ENCODE measurements around the gene GPATCH8. TPM values are rescaled to one million over a fixed set of nuclear protein-coding genes. Genes with fewer than 3 reads are reported as not detected.

GPATCH8 gene
- total RNA-seq, 1 experiment from 2014 or later = 51.5 TPM

- Histone ChIP-seq H3K9ac (ENCODE audit: extremely low read depth, insufficient read length, low read length) (no peak overlapping the region), H4K20me1 (ENCODE audit: control insufficient read depth, insufficient read depth, insufficient read length) (no peaks in the 10 kb centered on the region), H2BK20ac (ENCODE audit: low read depth, low read length, poor library complexity, severe bottlenecking) (no peak overlapping the region), H3K4me1 (ENCODE audit: insufficient read depth, low read length) (no peaks in the 10 kb centered on the region; the same call in 1 of the 2 replicates), H3K14ac (ENCODE audit: insufficient read depth, low read length) (no peak overlapping the region), H3K27ac (ENCODE audit: insufficient read length, low read depth, low read length) (no peak overlapping the region), H4K8ac (replicated peaks; ENCODE audit: insufficient read length, low read depth, low read length) (no peak overlapping the region), H3K27me3 (ENCODE audit: insufficient read depth, low read length) (peaks cover 14% of the 10 kb centered on the region; the same call in 1 of the 2 replicates), H2BK15ac (ENCODE audit: low read depth, low read length) (no peak overlapping the region), H3K79me1 (ENCODE audit: insufficient read depth, low read depth, low read length, poor library complexity, severe bottlenecking) (no peaks in the 10 kb centered on the region), H4K5ac (ENCODE audit: insufficient read length, low read depth, low read length) (no peak overlapping the region), H2BK5ac (ENCODE audit: insufficient read length, low read length) (no peak overlapping the region), H3K9me3 (ENCODE audit: control insufficient read depth, low read depth, low read length) (no peaks in the 10 kb centered on the region), H2BK12ac (ENCODE audit: insufficient read length, low read depth, low read length) (no peak overlapping the region), H3T11ph (ENCODE audit: low read length) (no peak overlapping the region), H4K91ac (ENCODE audit: insufficient read length, low read depth, low read length) (no peak overlapping the region), H2BK120ac (ENCODE audit: low read depth, low read length, poor library complexity, severe bottlenecking) (no peak overlapping the region), H2AFZ (ENCODE audit: low read length) (no peak overlapping the region), H3K56ac (ENCODE audit: insufficient read length, low read depth, low read length) (no peak overlapping the region), H3K4me2 (ENCODE audit: insufficient read depth, insufficient read length, low read length) (no peak overlapping the region), H3K79me2 (ENCODE audit: insufficient read depth, low read length) (no peaks in the 10 kb centered on the region), H3K4ac (ENCODE audit: low read depth, low read length) (no peak overlapping the region), H3K18ac (ENCODE audit: insufficient read length, low read depth, low read length) (no peak overlapping the region), H2AK5ac (ENCODE audit: insufficient read length, low read length) (no peak overlapping the region), H3K23ac (ENCODE audit: insufficient read length, low read depth, low read length) (no peak overlapping the region), H3K23me2 (ENCODE audit: insufficient read length, low read depth, low read length, poor library complexity, severe bottlenecking) (peaks cover 16% of the 10 kb centered on the region)
- WGBS (ENCODE audit: extremely low coverage, insufficient read length, low lambda C conversion rate) = no CpG with 5 or more reads among the region's 4 CpGs
- Mint-ChIP-seq H3K27ac (no peak overlapping the region; a peak in 1 of 7 replicates), H3K9me3 (no peaks in the 10 kb centered on the region), H3K27me3 (ENCODE audit: low read depth) (peaks cover 48% of the 10 kb centered on the region), H3K4me1 (peaks cover 11 to 22% of the 10 kb centered on the region in 2 experiments), H3K4me3 (no peak overlapping the region; a peak in 1 of 5 replicates), H3K36me3 (ENCODE audit: insufficient read depth in 1 of 3, low read depth in 3 of 3) (peaks cover 0 to 4% (median 0%) of the 10 kb centered on the region in 3 experiments; a peak in 1 of 7 replicates)
- TF ChIP-seq CTCF (conservative IDR thresholded peaks at IDR 0.05) = no peak
- no peak for DNase-seq
Measured at GRCh38 chr17:44381810-44382305, 121.3 kb downstream of the GPATCH8 start.
